CD4-positive, alpha-beta T cell treated with Interleukin-1 beta for 1 hour (primary cell): ENCODE results near the gene SLC51B.
"Not testable (repeated sequence)": the region's sequence is repeated elsewhere in the genome, so short reads cannot be mapped to it uniquely, and the experiment has no call there.

ENCODE experiments used
- DNase-seq, 2 donors: peaks; one replicate each; pipeline ENCODE4 v3.0.0-alpha.2; 2020 to 2022

The SLC51B gene

GRCh38 chr15:65085990-65086679, 40.9 kb downstream of the SLC51B start:
- no peak for DNase-seq

GRCh38 chr15:65086680-65087111, 41.5 kb downstream of the SLC51B start:
- no peak for DNase-seq

GRCh38 chr15:65087411-65087810, 42.2 kb downstream of the SLC51B start:
- DNase-seq, result no peak

- no peak for DNase-seq
Measured at GRCh38 chr15:65087873-65088642, 42.9 kb downstream of the SLC51B start.

- DNase-seq, result no peak
Measured at GRCh38 chr15:65088643-65089021, 43.4 kb downstream of the SLC51B start.

GRCh38 chr15:65089206-65089824, 44.1 kb downstream of the SLC51B start:
- DNase-seq, result no peak

- no peak for DNase-seq
Measured at GRCh38 chr15:65091946-65092770, 47.0 kb downstream of the SLC51B start.

GRCh38 chr15:65092911-65093792, 48.0 kb downstream of the SLC51B start:
- DNase-seq, result no peak

GRCh38 chr15:65093793-65094170, 48.6 kb downstream of the SLC51B start:
- DNase-seq, result not testable (repeated sequence)

GRCh38 chr15:65094294-65094995, 49.3 kb downstream of the SLC51B start:
- DNase-seq, result no peak

- no peak for DNase-seq
Measured at GRCh38 chr15:65095011-65095746, 50.0 kb downstream of the SLC51B start.

- no peak for DNase-seq
Measured at GRCh38 chr15:65095747-65096104, 50.5 kb downstream of the SLC51B start.

- no peak for DNase-seq
Measured at GRCh38 chr15:65096481-65097385, 51.5 kb downstream of the SLC51B start.

- DNase-seq, result no peak
Measured at GRCh38 chr15:65097651-65098263, 52.6 kb downstream of the SLC51B start.

GRCh38 chr15:65099336-65099735, 54.1 kb downstream of the SLC51B start:
- DNase-seq, result no peak

- DNase-seq, result not testable (repeated sequence)
Measured at GRCh38 chr15:65099801-65100200, 54.6 kb downstream of the SLC51B start.

- no peak for DNase-seq
Measured at GRCh38 chr15:65100442-65100841, 55.3 kb downstream of the SLC51B start.

GRCh38 chr15:65101411-65101890, 56.3 kb downstream of the SLC51B start:
- peak; percentile 40 to 50 for DNase-seq
